IgD-negative memory B cell (primary cell): ENCODE measurements around the gene STAG2. TPM values are rescaled to one million over a fixed set of nuclear protein-coding genes. Genes with fewer than 3 reads are reported as not detected.
"Not testable (repeated sequence)": the region's sequence is repeated elsewhere in the genome, so short reads cannot be mapped to it uniquely, and the experiment has no call there.

ENCODE experiments used
- H3K27ac Mint-ChIP-seq, 3 donors: one replicate each; pipeline ENCODE4 v1.8.0; 2020 to 2022; ENCODE audit warnings: mild to moderate bottlenecking in 3 of 3, mixed read lengths in 3 of 3, moderate library complexity in 1 of 3
- H3K27me3 Mint-ChIP-seq: one replicate; pipeline ENCODE4 v1.8.0; 2021; ENCODE audit warnings: mixed read lengths
- H3K36me3 Mint-ChIP-seq: one replicate; pipeline ENCODE4 v1.8.0; 2020; ENCODE audit warnings: mild to moderate bottlenecking, mixed read lengths
- H3K4me1 Mint-ChIP-seq, 3 donors: one replicate each; pipeline ENCODE4 v1.8.0; 2020 to 2022; ENCODE audit warnings: mixed read lengths in 3 of 3, mild to moderate bottlenecking in 1 of 3
- H3K4me3 Mint-ChIP-seq, 4 donors: one replicate each; pipeline ENCODE4 v1.8.0; 2020 to 2022; ENCODE audit warnings: mild to moderate bottlenecking in 4 of 4, mixed read lengths in 4 of 4, moderate library complexity in 3 of 4
- H3K9me3 Mint-ChIP-seq, 3 donors: one replicate each; pipeline ENCODE4 v1.8.0; 2020 to 2021; ENCODE audit warnings: mixed read lengths in 3 of 3, mild to moderate bottlenecking in 1 of 3
- polyA plus RNA-seq: library from polyadenylated mRNA; unstranded; fragments of 300-500 nt; fragmentation: Illumina TruSeq; gene quantifications from one replicate; pipeline ENCODE4 v1.2.3, GENCODE V29; 2021

Gene STAG2
- polyA plus RNA-seq, 1 donor from 2014 or later = 49.2 TPM

- no peak overlapping the region for H3K27ac Mint-ChIP-seq
- H3K4me1 Mint-ChIP-seq = no peaks in the 10 kb centered on the region
- H3K27me3 Mint-ChIP-seq = no peaks in the 10 kb centered on the region
- peaks cover 0 to 1% (median 0%) of the 10 kb centered on the region in 3 donors for H3K9me3 Mint-ChIP-seq
- H3K36me3 Mint-ChIP-seq = no peaks in the 10 kb centered on the region
- no peak overlapping the region for H3K4me3 Mint-ChIP-seq
Measured at GRCh38 chrX:124127496-124127895, 166.0 kb downstream of the STAG2 start.

DNA sequence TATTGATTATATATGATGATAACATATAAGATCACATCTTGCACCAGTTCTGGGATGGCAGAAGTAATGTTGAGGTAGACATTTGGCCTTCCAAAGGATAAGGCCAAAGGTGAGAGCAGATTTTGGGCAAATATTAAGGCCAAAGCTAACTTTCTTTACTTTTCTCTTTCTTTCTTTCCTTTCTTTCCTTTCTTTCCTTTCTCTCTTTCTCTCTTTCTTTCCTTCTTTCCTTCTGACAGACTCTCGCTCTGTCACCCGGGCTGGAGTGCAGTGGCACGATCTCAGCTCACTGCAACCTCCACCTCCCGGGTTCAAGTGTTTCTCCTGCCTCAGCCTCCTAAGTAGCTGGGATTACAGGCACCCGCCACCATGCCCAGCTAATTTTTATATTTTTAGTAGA, 170.9 kb downstream of the STAG2 start:
- not testable (repeated sequence) for H3K4me3 Mint-ChIP-seq, H3K4me1 Mint-ChIP-seq, H3K27ac Mint-ChIP-seq, H3K9me3 Mint-ChIP-seq, H3K36me3 Mint-ChIP-seq, H3K27me3 Mint-ChIP-seq

GRCh38 chrX:124145749-124146148, 184.2 kb downstream of the STAG2 start:
- H3K27ac Mint-ChIP-seq = no peak overlapping the region
- no peaks in the 10 kb centered on the region for H3K36me3 Mint-ChIP-seq
- no peaks in the 10 kb centered on the region for H3K4me1 Mint-ChIP-seq
- peak overlapping the region in 1 of 4 donors; percentile 5 for H3K4me3 Mint-ChIP-seq
- peaks cover 1% of the 10 kb centered on the region for H3K27me3 Mint-ChIP-seq
- H3K9me3 Mint-ChIP-seq = peaks cover 1 to 17% (median 5%) of the 10 kb centered on the region in 3 donors

DNA sequence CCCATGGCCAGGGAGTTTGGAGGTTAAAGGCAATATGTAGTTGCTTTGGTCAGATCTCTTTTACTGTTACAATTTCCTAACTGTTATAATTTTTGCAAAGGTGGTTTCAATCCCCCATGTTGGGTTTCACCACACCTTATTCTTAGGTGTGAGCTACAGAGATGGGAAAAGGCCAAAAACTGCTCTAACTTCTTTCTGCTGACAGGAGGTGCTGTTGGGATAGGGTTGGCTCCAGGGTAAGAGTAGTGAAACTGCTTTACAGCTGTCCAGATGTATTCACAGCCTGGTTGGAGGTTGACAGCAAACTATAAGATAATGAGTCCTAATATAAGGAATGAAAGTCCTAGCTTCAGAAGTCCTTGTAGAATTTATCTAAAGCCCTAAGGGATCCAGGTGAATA, 189.7 kb downstream of the STAG2 start:
- Mint-ChIP-seq H3K36me3 (no peaks in the 10 kb centered on the region), H3K4me1 (no peaks in the 10 kb centered on the region), H3K9me3 (peaks cover 1 to 16% (median 6%) of the 10 kb centered on the region in 3 donors), H3K27ac (no peak overlapping the region), H3K4me3 (no peak overlapping the region), H3K27me3 (peaks cover 1% of the 10 kb centered on the region)

Other genes starting within 250 kb of the STAG2 start
- 41.4 TPM for gene THOC2, start 228.7 kb upstream of the STAG2 start, polyA plus RNA-seq
- gene XIAP, start 101.7 kb upstream of the STAG2 start, polyA plus RNA-seq = 10.9 TPM